Activated CD8-positive, alpha-beta memory T cell treated with anti-CD3 and anti-CD28 coated beads, Interleukin-2, amount 50 U/mL, for 48 hours (primary cell): ENCODE measurements around the gene ANTKMT.
"Not testable (repeated sequence)": the region's sequence is repeated elsewhere in the genome, so short reads cannot be mapped to it uniquely, and the experiment has no call there.

ENCODE experiments used
- DNase-seq: peaks from one replicate; pipeline ENCODE4 v3.0.0-alpha.2; 2020

The ANTKMT gene

GRCh38 chr16:681746-682427 lies 39.1 kb upstream of the ANTKMT start:
- DNase-seq, result no peak

GRCh38 chr16:682493-683395 lies 38.2 kb upstream of the ANTKMT start:
- DNase-seq, result no peak

- no peak for DNase-seq
These were observed 37.4 kb upstream of the ANTKMT start for GRCh38 chr16:683396-684070.

DNA sequence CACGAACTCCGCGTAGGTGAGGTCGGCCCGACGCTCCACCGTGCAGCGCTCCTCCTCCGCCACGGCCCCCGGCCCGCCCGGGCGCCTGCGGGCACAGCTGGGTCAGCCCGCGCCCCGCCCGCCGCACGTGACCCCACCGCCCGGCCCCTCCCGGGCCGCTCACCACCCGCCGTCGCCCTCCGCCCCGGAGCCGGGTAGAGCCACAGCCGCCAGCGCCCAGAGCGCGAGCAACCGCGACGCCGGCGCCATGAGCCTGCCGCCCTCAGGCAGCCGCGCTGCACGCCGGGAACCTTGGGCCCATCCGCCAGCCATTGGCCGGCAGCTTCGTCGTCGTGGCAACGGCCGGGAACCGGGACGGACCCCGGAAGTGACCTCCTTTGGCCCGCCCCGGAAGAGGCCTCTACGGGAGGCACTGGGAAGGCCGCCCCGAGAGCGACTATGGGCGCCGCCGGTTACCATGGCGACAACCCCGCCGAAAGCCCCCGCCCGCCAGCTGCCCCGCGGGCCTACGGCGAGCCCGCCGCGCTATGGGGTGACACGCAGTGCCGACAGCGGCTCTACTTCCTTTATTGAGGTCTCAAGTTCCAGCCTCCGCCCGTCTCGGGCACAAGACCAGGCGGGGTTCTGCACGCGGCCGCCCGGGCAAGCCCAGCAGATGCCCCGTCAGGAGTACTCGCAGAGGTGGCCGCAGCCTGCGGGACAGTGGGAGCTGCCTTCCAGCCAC lies 36.7 kb upstream of the ANTKMT start, which contains the start of gene JMJD8:
TSS of gene JMJD8 (minus strand) at position 264 of the 724 bp plus-strand sequence. CDS start at position 249, 15 bp downstream.
- DNase-seq, result peak; percentile 98

GRCh38 chr16:684961-685696 lies 35.8 kb upstream of the ANTKMT start:
- DNase-seq, result no peak

GRCh38 chr16:685967-686366 lies 35.0 kb upstream of the ANTKMT start:
- DNase-seq, result no peak

GRCh38 chr16:686459-687260 lies 34.3 kb upstream of the ANTKMT start:
- no peak for DNase-seq

DNA sequence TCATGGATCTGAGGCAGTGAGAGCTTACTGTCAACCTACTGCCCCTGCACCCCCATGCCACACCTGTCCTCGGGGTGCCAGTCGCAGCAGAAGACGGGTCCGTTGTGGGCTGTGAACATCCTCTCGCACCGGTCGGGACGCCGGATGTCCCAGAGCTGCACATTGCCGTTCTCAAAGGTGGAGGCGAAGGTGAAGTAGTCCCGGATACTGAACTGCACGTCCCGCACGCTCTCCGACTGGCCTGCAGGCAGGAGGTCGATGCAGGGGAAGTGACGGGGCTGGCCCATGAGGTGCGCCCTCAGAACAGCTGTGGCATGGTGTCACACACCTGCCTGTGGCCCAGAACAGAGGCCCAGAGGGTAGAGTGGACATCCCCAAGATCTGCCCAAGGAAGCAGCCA lies 33.4 kb upstream of the ANTKMT start:
- DNase-seq, result no peak

DNA sequence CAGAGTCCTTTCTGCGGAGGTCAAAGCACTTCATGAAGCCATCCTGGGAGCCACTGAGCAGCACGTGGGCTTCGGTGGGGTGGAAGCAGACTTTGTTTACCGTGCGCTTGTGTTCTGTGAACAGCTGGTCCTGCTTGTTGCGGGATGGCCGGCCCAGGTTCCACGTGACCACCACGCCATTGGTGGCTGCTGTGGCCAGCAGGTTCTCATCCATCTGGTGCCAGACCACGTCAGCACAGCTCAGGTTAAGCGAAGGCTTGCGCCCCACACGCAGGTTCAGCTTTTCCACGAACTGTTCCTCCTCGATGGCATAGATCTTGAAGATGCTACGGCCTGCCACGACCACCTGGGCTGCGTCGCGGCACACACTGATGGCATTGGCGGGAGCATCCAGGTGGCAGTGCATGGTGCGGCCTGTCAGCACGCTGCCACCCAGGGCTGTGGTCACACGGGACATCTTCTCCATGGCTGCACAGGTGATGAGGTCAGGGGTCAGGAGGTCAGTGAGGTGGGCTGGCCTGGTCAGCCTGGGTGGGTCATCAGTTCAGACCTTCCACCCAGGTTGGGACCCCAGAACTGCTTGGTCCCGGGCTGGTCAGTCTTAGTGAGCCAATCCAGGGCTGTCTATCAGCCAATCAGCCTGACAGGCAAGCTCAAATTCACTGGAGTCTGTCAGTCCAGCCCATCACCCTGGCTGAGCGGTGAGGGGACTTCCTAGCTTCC lies 31.6 kb upstream of the ANTKMT start:
- no peak for DNase-seq

GRCh38 chr16:691242-691641 lies 29.7 kb upstream of the ANTKMT start:
- not testable (repeated sequence) for DNase-seq

DNA sequence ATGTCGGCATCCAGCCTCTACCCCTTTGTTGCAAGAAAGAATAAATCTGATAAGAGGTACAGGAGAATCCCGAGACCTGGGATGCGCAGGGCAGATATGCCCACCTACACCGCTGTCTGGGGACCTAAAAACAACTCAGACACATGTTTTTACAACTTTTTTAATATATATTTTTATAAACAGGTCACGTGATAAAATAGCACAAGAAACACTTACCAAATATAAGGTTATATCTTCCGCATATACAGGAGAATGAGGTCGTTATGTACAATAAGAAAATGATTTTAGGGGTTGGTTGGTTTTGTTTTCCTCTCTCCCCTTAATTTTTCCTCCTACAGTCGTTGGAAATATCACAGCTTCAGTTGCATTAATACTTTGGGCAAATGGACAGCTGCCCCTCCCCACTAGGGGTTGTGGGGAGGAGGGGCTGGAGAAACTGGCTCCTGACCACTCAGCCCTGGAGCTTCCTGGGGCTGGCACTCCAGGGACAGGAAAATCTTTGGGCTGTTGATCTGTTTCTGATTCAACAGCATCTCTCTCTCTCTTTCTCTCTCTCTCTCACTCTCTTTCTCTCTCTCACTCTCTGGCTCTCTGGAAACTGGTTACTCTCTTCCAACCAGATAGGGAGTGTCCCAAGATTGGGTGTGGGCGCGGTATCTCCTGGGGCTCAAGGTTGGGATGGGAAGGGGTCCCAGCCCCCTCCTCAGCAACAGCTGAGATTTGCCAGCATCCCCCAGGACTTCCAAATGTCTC lies 28.4 kb upstream of the ANTKMT start:
- no peak for DNase-seq

GRCh38 chr16:693364-693763 lies 27.6 kb upstream of the ANTKMT start:
- DNase-seq, result no peak

- DNase-seq, result no peak
These were observed 27.2 kb upstream of the ANTKMT start for GRCh38 chr16:693766-694165.

- no peak for DNase-seq
These were observed 26.6 kb upstream of the ANTKMT start for GRCh38 chr16:694187-694862.

GRCh38 chr16:694863-695354 lies 26.0 kb upstream of the ANTKMT start:
- no peak for DNase-seq

GRCh38 chr16:695355-696089 lies 25.4 kb upstream of the ANTKMT start:
- peak; percentile 85 for DNase-seq

- DNase-seq, result no peak
These were observed 21.9 kb upstream of the ANTKMT start for GRCh38 chr16:698911-699671.
